HepG2 (cell line): Measurements from ENCODE around the gene HCFC2. TPM values are rescaled to one million over a fixed set of nuclear protein-coding genes. Genes with fewer than 3 reads are reported as not detected.
A peak's percentile ranks its signal among the peaks of the same experiment; 100 is the strongest.

Experiments used
- CENPT ChIP-seq: sonication (generic); formaldehyde crosslinking; IDR thresholded peaks from 2 replicates; pipeline ENCODE4 v1.8.0; 2022; ENCODE audit warnings: low read depth, mild to moderate bottlenecking, moderate library complexity, missing genetic modification reagents
- FOXK2 ChIP-seq: fragments of 450-650 bp; IDR thresholded peaks from 2 replicates; pipeline ENCODE4 v1.6.1; 2016
- HIVEP1 ChIP-seq: sonication (generic); formaldehyde crosslinking; IDR thresholded peaks from 2 replicates; pipeline ENCODE4 v1.4.0; 2020; ENCODE audit warnings: mild to moderate bottlenecking, missing genetic modification reagents
- NRL ChIP-seq: sonication (generic); formaldehyde crosslinking; IDR thresholded peaks from 2 replicates; pipeline ENCODE4 v1.5.0; 2020; ENCODE audit warnings: missing genetic modification reagents, mild to moderate bottlenecking, moderate library complexity, borderline replicate concordance
- POLR2G ChIP-seq: fragments of 200-400 bp; formaldehyde crosslinking; IDR thresholded peaks from 2 replicates; pipeline ENCODE4 v1.6.1; 2018; ENCODE audit warnings: mild to moderate bottlenecking, low read depth, low read length, moderate library complexity
- RCOR2 ChIP-seq: IDR thresholded peaks from 2 replicates; pipeline ENCODE4 v1.6.1; 2016; ENCODE audit warnings: missing biosample characterization, missing genetic modification reagents
- SOX13 ChIP-seq, 3 experiments: fragments of 450-650 bp in 1 of 3; sonication (generic) in 1 of 3; formaldehyde crosslinking in 1 of 3; IDR thresholded peaks in 2 of 3; conservative IDR thresholded peaks in 1 of 3; 2 replicates each; pipeline versions ENCODE4 v1.5.0 to v1.6.1; 2016 to 2020; ENCODE audit warnings: antibody characterized with exemption in 1 of 3, mild to moderate bottlenecking in 1 of 3, missing compliant biosample characterization in 1 of 3, missing genetic modification reagents in 1 of 3, moderate library complexity in 1 of 3
- TBP ChIP-seq: sonication (generic); formaldehyde crosslinking; IDR thresholded peaks from 2 replicates; pipeline ENCODE4 v1.5.0; 2020; ENCODE audit warnings: missing genetic modification reagents
- ZBTB1 ChIP-seq: sonication (generic); formaldehyde crosslinking; IDR thresholded peaks from 2 replicates; pipeline ENCODE4 v1.4.0; 2020; ENCODE audit warnings: missing genetic modification reagents, borderline replicate concordance
- ZNF367 ChIP-seq: sonication (generic); formaldehyde crosslinking; IDR thresholded peaks from 2 replicates; pipeline ENCODE4 v1.4.0; 2020; ENCODE audit warnings: missing genetic modification reagents, borderline replicate concordance
- ZNF556 ChIP-seq: sonication (generic); formaldehyde crosslinking; IDR thresholded peaks from 2 replicates; pipeline ENCODE4 v1.4.0; 2020; ENCODE audit warnings: mild to moderate bottlenecking, missing genetic modification reagents, borderline replicate concordance
- ZNF652 ChIP-seq: IDR thresholded peaks from 2 replicates; pipeline ENCODE4 v1.6.1; 2016; ENCODE audit warnings: low read depth, borderline replicate concordance
- ZNF749 ChIP-seq: sonication (generic); formaldehyde crosslinking; IDR thresholded peaks from 2 replicates; pipeline ENCODE4 v1.8.0; 2022; ENCODE audit warnings: mild to moderate bottlenecking, missing genetic modification reagents, moderate library complexity, borderline replicate concordance
- ZNF788 ChIP-seq: sonication (generic); formaldehyde crosslinking; IDR thresholded peaks from 2 replicates; pipeline ENCODE4 v1.5.0; 2020; ENCODE audit warnings: mild to moderate bottlenecking, missing genetic modification reagents, borderline replicate concordance
- polyA plus RNA-seq, 8 experiments: library from polyadenylated mRNA; depleted of rRNA in 3 of 8; stranded (reverse) in 7 of 8; unstranded in 1 of 8; fragments of >200 nt; fragmentation: Illumina TruSeq in 4 of 8; extraction: Trizol in 4 of 8; gene quantifications; 2 replicates each; pipeline versions ENCODE4 v1.2.1 to v1.2.3, GENCODE V29; 2011 to 2016; ENCODE audit warnings: low read depth in 4 of 8, missing spikeins in 1 of 8, mixed read lengths in 1 of 8; ENCODE audit not compliant: insufficient read depth in 1 of 8
- total RNA-seq, 5 experiments: library from RNA; depleted of rRNA; stranded (reverse); fragments of >200 nt; fragmentation: Illumina TruSeq; extraction: Trizol; gene quantifications; 2 replicates each; pipeline ENCODE4 v1.2.3, GENCODE V29; 2016; ENCODE audit warnings: low read depth in 1 of 5
- TF ChIP-seq, protein P1 (sequence below): sonication (generic); formaldehyde crosslinking; conservative IDR thresholded peaks from 2 replicates; pipeline ENCODE4 v1.8.0; 2022; ENCODE audit warnings: missing genetic modification reagents
- TF ChIP-seq, protein P2 (sequence below): IDR thresholded peaks from 2 replicates; pipeline ENCODE4 v1.6.1; 2016; ENCODE audit warnings: low read depth, control low read depth
- TF ChIP-seq, protein P3 (sequence below): IDR thresholded peaks from 2 replicates; pipeline ENCODE4 v1.6.1; 2016; ENCODE audit warnings: missing biosample characterization, missing genetic modification reagents, low read depth
- TF ChIP-seq, protein P4 (sequence below): fragments of 450-650 bp; IDR thresholded peaks from 2 replicates; pipeline ENCODE4 v1.6.1; 2017; ENCODE audit warnings: mild to moderate bottlenecking
- TF ChIP-seq, protein P5 (sequence below): sonication (generic); formaldehyde crosslinking; IDR thresholded peaks from 2 replicates; pipeline ENCODE4 v1.4.0; 2020; ENCODE audit warnings: missing genetic modification reagents, borderline replicate concordance
- TF ChIP-seq, protein P6 (sequence below): sonication (generic); formaldehyde crosslinking; IDR thresholded peaks from 2 replicates; pipeline ENCODE4 v1.8.0; 2022; ENCODE audit warnings: mild to moderate bottlenecking, missing genetic modification reagents, moderate library complexity

HCFC2 gene
- total and polyA plus RNA-seq, 2 of the 13 experiments (the other 11 are each of a cell fraction or from before 2014, with no cell fraction given): 3.7 to 4.9 TPM

DNA sequence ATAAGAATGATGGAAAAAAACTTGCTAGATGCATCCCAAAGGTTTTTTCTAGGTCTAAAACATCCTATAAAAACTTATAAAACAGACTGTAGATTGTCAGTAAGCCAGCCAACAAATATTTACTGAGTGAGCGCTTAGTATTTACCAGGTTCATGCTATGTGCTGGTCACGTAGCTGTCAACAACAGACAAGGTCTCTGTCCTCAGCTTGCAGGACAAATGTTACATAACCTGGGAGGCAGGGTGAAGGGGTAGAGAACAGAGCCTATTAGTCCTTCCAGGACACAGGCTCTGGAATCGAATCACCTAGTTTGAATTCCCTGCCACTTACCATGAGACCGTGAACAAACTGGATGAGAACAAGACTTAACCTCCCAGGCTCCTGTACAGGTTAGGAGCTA is 67.3 kb downstream of the HCFC2 start (continued):
- TF ChIP-seq, protein P1, sequence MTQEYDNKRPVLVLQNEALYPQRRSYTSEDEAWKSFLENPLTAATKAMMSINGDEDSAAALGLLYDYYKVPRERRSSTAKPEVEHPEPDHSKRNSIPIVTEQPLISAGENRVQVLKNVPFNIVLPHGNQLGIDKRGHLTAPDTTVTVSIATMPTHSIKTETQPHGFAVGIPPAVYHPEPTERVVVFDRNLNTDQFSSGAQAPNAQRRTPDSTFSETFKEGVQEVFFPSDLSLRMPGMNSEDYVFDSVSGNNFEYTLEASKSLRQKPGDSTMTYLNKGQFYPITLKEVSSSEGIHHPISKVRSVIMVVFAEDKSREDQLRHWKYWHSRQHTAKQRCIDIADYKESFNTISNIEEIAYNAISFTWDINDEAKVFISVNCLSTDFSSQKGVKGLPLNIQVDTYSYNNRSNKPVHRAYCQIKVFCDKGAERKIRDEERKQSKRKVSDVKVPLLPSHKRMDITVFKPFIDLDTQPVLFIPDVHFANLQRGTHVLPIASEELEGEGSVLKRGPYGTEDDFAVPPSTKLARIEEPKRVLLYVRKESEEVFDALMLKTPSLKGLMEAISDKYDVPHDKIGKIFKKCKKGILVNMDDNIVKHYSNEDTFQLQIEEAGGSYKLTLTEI (CRISPR knock-in tag): no peak
- TF ChIP-seq ZNF556 (peak; percentile 59; the same call in 1 of the 2 replicates), SOX13 (IDR thresholded peaks at IDR 0.05) (no peak), SOX13 (CRISPR knock-in tag; conservative IDR thresholded peaks at IDR 0.05 in 1 of 2, IDR thresholded peaks at IDR 0.05 in 1 of 2) (peak in 1 of 2 experiments; percentile 80; a peak in 2 of 4 replicates), TBP (no peak), NRL (no peak), ZNF652 (CRISPR knock-in tag) (no peak), POLR2G (no peak), HIVEP1 (no peak), RCOR2 (CRISPR knock-in tag) (peak; percentile 57; the same call in 1 of the 2 replicates), ZNF367 (CRISPR knock-in tag) (no peak), ZNF749 (no peak), FOXK2 (no peak), ZBTB1 (CRISPR knock-in tag) (no peak), CENPT (CRISPR knock-in tag) (no peak), ZNF788 (peak; percentile 34; the same call in 1 of the 2 replicates)
- TF ChIP-seq, protein P2, sequence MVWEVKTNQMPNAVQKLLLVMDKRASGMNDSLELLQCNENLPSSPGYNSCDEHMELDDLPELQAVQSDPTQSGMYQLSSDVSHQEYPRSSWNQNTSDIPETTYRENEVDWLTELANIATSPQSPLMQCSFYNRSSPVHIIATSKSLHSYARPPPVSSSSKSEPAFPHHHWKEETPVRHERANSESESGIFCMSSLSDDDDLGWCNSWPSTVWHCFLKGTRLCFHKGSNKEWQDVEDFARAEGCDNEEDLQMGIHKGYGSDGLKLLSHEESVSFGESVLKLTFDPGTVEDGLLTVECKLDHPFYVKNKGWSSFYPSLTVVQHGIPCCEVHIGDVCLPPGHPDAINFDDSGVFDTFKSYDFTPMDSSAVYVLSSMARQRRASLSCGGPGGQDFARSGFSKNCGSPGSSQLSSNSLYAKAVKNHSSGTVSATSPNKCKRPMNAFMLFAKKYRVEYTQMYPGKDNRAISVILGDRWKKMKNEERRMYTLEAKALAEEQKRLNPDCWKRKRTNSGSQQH: no peak
- TF ChIP-seq, protein P3, sequence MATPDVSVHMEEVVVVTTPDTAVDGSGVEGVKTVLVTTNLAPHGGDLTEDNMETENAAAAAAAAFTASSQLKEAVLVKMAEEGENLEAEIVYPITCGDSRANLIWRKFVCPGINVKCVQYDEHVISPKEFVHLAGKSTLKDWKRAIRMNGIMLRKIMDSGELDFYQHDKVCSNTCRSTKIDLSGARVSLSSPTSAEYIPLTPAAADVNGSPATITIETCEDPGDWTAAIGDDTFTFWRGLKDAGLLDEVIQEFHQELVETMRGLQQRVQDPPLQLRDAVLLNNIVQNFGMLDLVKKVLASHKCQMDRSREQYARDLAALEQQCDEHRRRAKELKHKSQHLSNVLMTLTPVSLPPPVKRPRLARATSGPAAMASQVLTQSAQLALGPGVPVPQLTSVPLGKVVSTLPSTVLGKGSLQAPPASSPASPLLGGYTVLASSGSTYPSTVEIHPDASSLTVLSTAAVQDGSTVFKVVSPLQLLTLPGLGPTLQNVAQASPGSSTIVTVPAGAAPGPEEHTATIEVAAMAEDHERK (CRISPR knock-in tag): no peak
- TF ChIP-seq, protein P4, sequence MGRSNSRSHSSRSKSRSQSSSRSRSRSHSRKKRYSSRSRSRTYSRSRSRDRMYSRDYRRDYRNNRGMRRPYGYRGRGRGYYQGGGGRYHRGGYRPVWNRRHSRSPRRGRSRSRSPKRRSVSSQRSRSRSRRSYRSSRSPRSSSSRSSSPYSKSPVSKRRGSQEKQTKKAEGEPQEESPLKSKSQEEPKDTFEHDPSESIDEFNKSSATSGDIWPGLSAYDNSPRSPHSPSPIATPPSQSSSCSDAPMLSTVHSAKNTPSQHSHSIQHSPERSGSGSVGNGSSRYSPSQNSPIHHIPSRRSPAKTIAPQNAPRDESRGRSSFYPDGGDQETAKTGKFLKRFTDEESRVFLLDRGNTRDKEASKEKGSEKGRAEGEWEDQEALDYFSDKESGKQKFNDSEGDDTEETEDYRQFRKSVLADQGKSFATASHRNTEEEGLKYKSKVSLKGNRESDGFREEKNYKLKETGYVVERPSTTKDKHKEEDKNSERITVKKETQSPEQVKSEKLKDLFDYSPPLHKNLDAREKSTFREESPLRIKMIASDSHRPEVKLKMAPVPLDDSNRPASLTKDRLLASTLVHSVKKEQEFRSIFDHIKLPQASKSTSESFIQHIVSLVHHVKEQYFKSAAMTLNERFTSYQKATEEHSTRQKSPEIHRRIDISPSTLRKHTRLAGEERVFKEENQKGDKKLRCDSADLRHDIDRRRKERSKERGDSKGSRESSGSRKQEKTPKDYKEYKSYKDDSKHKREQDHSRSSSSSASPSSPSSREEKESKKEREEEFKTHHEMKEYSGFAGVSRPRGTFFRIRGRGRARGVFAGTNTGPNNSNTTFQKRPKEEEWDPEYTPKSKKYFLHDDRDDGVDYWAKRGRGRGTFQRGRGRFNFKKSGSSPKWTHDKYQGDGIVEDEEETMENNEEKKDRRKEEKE: no peak
- TF ChIP-seq, protein P5, sequence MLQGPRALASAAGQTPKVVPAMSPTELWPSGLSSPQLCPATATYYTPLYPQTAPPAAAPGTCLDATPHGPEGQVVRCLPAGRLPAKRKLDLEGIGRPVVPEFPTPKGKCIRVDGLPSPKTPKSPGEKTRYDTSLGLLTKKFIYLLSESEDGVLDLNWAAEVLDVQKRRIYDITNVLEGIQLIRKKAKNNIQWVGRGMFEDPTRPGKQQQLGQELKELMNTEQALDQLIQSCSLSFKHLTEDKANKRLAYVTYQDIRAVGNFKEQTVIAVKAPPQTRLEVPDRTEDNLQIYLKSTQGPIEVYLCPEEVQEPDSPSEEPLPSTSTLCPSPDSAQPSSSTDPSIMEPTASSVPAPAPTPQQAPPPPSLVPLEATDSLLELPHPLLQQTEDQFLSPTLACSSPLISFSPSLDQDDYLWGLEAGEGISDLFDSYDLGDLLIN (CRISPR knock-in tag): no peak
- TF ChIP-seq, protein P6, sequence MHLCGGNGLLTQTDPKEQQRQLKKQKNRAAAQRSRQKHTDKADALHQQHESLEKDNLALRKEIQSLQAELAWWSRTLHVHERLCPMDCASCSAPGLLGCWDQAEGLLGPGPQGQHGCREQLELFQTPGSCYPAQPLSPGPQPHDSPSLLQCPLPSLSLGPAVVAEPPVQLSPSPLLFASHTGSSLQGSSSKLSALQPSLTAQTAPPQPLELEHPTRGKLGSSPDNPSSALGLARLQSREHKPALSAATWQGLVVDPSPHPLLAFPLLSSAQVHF (CRISPR knock-in tag): no peak
